Prostate gland (tissue), 2 donors: ENCODE results near the gene SPACA4.

Experiments used
- CTCF ChIP-seq, 4 experiments: fragments of 200-600 bp in 2 of 4; fragments of 450-650 bp in 2 of 4; sonication (generic) in 2 of 4; IDR thresholded peaks; 1 replicate in 3 of 4; 2 replicates in 1 of 4; pipeline ENCODE4 v1.5.1; 2016 to 2019; ENCODE audit warnings: antibody characterized with exemption in 4 of 4, mild to moderate bottlenecking in 2 of 4, moderate library complexity in 2 of 4
- POLR2A ChIP-seq: fragments of 450-650 bp; IDR thresholded peaks from one replicate; pipeline ENCODE4 v1.6.1; 2016; ENCODE audit warnings: antibody characterized with exemption, mild to moderate bottlenecking

GRCh38 chr19:48633148-48634035, 26.9 kb downstream of the SPACA4 start:
- TF ChIP-seq CTCF (IDR thresholded peaks at IDR 0.05), result no peak
- TF ChIP-seq POLR2A, result no peak
